Non-pigmented ciliary epithelial cell (primary cell): ENCODE measurements around the gene OSBPL1A.

Source experiments
- DNase-seq: peaks from one replicate; pipeline ENCODE4 v3.0.0-alpha.2; 2010; ENCODE audit warnings: low read depth

Gene OSBPL1A

DNA sequence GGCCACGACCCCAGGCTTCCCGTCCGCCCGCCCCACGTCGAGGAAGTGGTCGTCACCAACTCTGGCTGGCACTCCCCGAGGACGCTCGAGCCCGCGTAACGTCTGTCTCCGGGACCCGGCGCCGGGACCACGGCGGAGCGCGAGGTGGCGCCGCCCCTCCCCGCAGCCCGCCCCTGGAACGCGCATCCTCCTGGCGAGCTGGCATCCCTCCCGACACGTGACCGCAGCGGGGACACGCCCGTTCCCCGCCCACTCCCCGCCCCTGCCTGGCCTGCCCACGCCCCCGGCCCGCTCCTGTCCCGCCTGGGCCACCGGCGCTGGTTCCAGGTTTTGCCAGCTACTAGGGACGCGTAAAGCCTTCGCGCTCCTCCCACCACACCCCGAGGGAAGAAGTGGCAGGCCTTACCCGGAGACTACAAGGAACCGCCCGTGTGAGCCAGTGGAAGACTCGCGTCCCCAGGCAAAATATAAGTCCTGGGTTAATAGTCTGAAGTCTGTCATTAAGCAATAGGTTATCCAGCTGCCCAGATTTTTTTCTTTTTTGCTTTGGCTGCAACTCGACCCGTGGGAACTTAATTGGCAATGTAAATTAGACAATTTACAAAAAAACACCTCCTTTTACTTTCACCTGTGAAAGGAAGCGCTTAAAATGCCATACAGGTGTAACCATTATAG, at the start of gene OSBPL1A:
Gene OSBPL1A (minus strand): TSS at position 131 of the 675 bp plus-strand sequence. CDS start 20,291 bp downstream, outside the sequence.
- peak; percentile 38 for DNase-seq

DNA sequence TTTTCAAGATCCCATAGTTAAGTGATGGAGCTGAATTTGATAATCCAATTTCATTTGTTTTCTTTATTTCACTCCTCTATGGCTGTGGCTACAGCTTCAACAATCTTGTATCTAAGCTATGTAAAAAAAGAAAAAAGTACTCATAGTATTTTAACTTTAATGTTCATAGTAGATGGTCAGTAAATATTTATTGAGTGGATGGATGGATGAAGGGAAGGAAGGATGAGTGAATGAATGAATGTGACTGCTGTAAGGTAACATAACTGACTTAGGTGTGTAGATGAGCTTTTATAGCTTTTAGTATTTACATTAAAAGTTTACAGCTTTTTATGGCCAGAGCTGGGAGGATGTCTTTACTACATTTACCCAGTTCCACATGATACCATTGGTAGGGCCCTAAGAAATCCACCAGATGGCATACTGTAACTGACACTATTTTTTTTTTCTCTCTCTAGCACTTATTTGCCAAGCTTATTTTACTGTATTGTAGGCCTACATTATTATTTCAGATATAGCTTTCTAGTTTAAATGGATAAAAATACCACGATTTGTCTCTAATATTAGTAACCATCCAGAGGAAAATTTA, 49.4 kb upstream of the OSBPL1A start:
- no peak for DNase-seq

DNA sequence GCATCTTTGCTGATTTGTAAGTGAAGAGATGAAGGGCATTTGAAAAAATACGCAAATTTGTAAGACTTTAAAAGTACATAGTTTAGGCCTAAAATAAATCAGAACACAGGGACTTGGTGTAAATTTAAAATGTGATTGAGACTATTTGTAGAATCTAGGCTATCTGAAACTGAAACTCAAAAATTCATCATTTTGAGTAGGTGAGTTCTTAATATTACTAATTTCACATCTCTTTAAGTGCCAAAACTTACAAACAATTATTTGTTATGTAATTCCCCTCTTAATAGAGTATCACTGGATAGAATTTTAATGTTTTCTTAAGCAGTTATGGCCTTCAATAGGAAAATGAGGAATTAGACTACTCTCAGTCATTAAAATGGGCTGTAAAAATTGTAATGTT, 48.8 kb upstream of the OSBPL1A start:
- DNase-seq: no peak

DNA sequence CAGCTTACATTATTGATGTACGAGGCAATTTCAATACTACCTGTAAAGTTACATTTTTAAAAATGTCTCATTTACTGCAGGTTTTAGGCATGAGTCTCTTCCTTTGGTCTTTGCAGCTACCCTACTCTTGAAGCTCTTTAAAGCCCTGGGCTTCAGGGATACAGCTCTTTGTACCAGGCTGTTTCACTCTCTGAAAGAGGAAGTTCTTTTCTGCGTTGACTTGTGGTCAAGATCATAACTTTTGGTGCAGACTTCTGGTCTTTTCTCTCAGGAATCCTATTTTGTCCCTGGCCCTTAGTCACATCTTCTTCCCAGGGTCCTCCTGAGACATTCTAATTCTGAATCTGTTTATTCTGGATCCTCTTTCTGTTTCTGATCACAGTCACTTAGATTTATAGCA, 46.2 kb upstream of the OSBPL1A start:
- no peak for DNase-seq

DNA sequence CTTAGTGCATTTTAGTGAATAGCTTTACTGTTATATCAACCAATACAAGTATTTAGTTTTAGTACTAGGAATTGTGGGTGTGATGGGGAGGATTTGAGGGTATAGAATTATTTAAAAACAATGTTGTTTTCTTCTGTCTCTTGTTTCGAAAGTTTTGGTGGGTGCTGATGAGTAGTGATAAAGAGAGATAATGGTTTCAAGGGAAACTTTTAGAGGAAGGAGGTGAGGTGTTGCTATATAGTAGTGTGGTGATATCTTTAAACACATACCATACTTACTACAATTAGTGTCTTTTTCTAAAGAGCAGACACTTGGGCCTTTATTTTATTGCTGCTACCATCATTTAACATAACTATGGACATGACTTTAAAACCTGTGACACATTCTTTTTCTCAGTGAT, 39.3 kb upstream of the OSBPL1A start:
- no peak for DNase-seq

DNA sequence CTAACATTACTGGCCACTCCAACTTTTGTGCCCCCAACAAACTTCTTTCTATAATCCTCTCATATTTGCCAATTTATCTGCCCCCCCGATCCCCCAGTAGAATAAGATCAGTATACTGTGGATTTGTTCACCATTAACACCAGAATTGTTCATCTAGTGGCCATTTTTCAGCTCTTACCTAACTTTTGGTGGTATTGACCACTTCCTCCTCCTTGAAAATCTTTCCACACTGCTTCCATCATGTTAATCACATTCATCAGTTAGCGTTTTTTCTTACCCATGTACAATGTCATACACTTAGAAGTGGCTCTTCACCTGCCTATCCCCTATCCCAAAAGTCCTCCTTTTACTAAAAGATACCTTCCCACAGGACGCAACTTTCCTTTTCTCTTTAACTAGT, 35.0 kb upstream of the OSBPL1A start:
- DNase-seq: no peak

DNA sequence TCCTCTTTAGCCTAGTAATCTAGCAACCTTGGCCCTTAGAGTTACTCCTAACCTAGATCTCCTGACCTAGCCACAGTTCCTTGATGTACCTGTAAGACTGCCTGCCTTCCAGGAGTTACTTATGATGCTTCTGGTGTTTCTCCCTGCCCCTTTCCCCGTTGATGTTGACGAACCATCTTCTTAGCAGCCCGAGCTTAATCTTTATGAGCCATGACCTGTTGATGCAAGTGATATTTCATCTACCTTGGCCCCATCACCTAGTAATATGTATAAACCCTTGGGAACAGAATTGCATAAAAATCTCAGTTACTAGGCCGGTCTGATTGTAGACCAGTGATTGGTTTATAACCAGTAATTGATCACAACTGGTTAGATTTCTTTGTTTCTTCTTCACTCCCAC, 31.6 kb upstream of the OSBPL1A start:
- no peak for DNase-seq

DNA sequence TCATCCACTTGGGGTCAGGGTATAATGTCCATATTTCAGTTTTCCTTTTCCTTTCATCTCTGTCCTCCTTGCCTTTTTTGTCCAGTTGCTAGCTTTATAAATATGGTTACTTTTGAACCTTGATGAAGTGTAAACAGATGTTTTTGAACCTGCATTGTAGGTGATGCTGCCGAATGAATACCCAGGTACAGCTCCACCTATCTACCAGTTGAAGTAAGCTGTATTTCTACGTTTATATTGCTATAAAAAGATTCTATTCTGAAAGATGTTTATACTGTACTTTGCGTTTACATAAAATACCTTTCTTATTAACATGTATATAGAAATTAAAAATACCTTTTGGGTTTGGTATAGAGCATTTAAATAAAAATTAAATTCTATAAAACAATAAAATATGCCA, 31.1 kb upstream of the OSBPL1A start:
- no peak for DNase-seq

DNA sequence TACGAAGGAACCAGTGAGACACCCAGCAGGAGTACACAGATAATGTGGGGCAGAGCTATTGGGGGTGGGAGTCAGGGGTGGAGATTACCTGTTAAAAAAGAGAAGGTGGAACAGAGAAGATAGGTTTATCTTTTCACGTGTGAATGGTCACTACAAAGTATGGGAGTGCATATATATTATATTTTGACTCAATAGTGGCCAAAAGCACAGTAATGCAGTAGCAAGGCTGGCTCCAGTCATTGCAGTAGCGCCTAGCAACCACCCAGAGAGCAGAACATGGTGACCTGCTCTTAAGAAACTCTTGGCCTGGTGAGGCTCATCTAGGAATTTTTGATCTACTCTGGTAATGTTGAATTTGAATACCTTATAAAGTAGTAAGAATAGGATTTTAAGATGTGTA, 29.9 kb upstream of the OSBPL1A start:
- DNase-seq: no peak

DNA sequence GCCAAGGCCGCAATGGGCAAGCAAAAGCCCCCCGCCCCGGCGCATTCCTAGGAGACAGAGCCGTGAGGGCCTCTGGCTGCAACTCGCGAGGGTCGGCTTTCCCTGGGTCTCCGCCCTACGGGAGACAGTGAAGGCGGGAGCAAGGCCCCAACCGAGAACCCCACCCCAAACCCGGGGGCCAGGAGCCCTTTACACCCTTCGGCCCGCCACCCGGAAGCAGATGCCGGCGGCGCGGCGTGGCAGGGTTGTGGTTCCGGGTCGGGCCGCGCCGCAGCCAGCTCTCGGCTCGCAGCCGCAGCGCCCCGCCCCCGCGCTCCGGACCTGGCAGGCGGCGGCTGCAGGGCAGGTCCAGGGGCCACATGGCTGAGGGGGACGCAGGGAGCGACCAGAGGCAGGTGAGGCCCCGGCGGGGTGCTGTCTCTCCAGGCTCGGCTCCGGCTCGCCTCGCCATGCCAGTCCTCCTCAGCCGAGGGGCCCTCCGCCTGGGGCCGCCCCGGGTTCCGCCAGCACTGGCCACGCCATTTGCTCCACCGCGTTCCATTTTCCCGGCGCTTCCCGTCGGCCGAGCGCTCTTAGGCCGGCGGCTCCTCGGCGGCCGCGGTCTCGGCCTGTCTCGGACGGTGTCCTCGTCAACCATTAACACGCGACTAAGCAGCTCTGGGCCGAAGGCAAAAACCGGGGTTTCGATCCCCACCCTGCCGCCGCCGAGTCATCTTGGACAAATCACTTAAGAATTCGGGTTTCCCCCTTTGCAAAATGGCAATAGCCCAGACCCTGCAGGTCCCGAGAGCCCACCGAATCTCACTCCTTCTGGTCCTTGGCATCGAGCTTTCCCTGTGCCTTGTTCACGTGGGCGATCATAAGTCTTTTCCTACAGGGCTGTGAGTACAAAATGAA, 29.0 kb upstream of the OSBPL1A start, which contains the start of gene IMPACT:
Gene IMPACT (plus strand): TSS at position 273 of the 897 bp plus-strand sequence. CDS start 87 bp downstream, at position 360.
- no peak for DNase-seq

DNA sequence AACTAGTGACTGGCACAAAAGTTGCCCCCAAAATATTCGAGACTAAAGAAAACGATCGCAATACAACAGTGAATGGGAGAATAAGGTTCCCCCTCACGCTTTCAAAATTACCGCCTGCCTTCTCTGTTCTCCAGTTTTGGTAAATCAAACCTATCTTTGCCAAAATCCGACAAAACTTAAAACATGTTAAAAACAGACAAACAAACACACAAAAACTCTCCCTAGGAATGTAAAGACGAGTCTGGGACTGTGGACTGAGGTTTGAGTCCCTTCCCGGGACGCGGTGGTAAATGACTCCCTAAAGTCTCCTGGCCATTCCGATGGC, 28.4 kb upstream of the OSBPL1A start:
- DNase-seq: no peak

DNA sequence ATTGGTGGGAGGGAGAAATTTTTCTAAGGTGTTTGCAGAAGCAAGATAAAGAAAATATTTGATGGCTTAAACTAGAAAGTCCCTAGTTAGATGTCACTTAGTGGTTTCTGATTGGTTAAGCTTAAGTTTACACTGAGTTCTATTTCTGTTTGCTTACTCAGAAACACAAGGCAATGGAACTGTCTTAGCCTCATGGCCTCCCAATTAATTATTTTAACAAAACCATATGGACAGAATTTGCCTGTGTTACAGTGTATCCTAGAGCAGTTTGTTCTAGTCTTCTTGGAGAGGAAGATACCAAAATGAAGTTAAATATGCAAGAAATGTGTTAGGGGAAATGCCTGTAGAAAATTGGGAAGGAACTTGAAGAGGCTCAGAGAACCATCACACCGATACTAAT, 24.2 kb upstream of the OSBPL1A start:
- no peak for DNase-seq

DNA sequence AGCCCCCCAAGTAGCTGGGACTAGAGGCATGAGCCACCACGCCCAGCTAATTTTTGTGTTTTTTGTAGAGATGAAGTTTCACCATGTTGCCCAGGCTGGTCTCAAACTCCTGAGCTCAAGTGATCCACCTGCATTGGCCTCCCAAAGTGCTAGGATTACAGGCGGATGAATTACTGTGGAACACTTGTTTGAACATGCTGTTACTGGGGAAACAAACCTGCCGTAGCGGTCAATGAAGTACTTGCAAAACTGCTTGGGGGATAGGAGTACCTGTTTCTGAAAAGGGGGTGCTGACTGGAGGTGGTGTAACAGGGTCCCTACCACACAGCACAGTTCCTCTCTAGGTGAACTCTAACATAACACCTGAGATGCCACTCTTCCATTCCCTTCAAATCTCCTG, 22.9 kb upstream of the OSBPL1A start:
- no peak for DNase-seq

DNA sequence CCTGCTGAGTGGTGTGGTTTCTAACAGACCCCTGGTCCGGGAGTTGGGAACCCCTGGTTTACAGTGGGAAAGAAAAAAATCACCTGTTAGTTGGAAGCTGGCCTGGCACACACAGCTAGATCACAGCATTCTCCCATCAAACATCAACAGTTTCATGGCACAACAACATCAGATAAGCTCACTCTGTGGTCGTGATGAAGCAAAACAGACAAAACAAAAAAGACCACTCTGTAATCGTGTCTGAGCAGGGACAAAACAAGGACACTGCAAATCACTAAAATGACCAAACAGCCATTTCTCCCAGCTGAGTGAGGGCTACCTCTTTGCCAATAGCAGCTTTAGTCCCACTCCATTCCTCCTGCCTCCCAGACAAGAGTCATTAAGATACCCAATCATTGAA, 19.9 kb upstream of the OSBPL1A start:
- no peak for DNase-seq

DNA sequence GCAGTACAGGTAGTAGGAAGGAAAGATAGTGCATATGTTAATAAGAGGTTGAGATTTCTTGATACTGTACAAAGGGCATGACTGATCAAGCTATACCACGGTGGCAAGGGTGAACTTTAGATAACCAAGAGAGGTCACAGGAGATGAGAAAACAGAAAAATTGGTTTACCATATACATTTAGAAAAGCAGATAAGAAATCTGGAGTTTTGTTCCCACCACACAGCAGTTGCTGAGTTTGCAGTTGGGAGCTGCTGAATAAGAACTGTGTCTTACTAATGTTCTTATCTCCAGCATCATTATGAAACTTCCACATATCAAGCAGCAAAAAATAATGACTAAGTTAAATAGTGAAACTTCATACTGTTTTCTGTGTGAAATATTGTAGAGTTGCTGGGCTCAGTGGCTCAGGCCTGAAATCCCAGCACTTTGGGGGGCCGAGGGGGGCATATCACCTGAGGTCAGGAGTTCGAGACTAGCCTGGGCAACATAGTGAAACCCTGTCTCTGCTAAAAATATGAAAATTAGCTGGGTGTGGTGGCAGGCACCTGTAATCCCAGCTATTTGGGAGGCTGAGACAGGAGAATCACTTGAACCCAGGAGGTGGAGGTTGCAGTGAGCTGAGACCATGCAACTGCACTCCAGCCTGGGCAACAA, 16.9 kb upstream of the OSBPL1A start:
- no peak for DNase-seq

DNA sequence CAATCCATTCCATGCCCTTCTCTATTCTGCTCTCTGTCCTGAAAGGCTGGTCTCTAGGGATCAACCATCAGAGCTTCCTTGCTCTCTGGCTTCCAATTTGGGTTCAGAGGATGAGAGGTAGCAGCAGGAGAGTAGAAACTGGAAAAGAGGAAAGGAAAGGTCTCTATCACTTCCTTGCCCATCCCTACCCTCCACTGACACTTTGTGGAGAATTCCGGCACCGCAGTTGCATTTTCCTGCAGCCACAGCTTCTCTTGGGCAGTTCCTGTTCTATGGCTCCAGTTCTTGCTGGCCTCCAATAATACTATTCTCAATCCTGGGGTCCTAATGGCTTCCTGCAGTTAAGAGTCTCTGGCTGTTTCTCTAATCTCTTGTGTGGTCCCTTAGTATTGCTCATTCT, 15.5 kb upstream of the OSBPL1A start:
- DNase-seq: no peak

DNA sequence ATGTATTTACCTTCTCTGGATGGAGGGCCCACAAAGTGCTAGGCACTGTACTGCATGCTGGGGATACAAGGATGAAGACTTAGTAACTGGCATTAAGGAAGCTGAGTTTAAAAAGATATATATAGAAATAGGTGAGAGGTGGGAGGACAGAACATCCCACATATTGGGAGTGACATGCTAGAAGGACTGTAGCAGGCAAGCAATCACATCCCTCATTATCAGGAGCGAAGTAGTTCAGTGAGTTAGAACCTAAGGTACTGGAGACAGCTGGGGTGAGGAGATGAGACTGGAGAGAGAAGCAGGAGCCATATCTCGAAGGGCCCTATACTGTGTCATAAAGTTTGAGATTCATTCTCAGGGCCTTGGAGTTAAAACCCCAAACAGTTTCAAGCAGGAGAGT, 10.9 kb upstream of the OSBPL1A start:
- DNase-seq: no peak

DNA sequence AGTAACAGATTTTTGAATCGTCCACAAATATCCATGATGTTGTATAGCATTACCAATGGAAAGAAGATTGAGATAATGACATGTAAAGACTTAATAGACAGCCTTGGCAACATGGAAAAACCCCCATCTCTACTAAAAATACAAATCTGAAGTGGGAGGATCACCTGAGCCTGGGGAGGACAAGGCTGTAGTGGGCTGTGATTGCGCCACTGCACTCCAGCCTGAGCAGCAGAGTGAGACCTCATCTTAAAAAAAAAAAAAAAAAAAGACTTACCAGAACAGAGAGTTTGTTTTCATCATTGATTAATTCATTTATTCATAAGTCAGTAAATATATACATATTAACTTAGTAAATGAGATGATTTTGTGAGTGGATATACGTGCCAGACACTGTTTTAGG, 7.0 kb upstream of the OSBPL1A start:
- DNase-seq: no peak

DNA sequence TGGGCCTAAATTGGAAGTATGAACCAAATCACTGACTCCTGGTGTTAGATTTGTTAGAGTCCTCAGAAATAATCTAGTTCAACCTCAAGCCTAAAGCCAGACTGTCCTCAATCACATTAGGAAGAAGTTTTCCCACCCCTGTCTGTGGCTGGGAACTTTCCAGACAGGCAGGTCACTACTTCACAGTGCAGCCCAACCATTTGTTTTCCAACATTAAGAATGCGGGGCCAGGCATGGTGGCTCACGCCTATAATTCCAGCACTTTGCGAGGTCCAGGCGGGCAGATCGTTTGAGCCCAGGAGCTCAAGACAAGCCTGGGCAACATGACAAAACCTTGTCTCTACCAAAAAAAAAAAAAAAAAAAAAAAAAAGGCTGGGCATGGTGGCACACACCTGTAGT, 5.5 kb upstream of the OSBPL1A start:
- DNase-seq: no peak

DNA sequence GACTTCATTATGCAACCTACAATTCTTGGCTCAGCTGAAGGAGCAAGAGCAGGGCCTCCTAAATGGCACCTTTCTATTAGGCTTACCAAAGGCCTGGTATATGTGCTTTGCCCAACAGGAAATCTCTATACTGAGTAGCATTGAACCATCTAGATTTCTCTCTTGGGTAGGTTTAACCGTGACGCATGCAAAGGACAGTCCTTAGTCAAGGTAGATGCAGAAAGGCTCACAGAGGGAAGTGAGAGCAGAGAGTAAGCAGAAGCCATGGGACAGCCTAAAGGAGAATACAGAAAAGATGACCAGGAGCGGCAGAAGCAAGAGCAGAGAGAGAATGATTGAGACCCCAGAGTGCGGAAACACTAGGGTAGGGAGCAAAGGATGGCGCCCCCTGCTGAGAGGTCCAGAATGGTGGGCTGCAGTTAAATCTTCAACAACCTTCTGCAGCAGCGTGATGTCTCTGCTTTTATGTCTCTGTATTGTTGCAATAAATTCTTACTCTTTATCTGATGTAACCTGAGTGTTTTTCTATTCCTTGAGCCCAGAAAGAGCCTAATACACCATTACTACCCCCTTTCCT, 4.7 kb upstream of the OSBPL1A start:
- no peak for DNase-seq

DNA sequence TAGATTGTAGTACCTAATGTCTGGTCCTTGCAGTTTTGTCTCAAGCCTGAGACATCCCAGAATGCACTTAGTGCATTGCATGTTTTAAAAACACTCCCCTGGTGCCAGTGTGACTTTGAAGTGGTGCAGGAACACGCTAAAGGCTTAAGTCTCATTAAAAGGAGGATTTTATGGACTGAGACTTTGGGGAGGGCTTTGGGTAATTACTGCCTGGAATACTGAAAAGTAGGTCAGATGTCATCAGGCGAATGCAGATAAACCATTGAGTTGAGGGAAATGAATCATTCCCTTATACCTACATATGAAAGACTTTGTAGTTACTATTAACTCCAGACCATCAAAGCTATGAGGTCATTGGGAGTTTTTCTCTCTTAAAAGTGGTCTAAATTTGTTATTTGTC, 3.0 kb upstream of the OSBPL1A start:
- DNase-seq: no peak

DNA sequence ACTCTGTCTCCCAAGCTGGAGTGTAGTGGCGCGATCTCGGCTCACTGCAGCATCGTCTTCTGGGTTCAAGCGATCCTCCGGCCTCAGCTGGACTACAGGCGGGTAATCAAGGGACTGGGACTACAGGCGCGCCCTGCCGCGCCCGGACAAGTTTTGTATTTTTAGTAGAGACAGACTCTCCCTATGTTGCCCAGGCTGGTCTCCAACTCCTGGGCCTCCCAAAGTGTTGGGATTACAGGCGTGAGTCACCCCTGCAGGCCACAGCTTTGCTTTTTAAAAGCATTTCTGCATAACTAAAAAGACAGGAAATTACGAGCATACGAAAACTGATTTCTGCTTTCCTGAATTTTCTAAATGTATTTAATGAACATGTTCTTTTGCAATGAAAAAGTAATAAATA, 916 bp upstream of the OSBPL1A start:
- no peak for DNase-seq
